Right lobe of liver (tissue), 4 donors: Measurements from ENCODE around the gene CEP164.

Source experiments
- POLR2A ChIP-seq: fragments of 450-650 bp; IDR thresholded peaks from one replicate; pipeline ENCODE4 v1.6.1; 2017; ENCODE audit warnings: antibody characterized with exemption, mild to moderate bottlenecking
- TF ChIP-seq, protein P1 (sequence below), 4 donors: fragments of 200-600 bp in 3 of 4; fragments of 450-650 bp in 1 of 4; IDR thresholded peaks; one replicate each; pipeline versions ENCODE4 v1.5.1 to v1.8.0; 2016 to 2022; ENCODE audit warnings: antibody characterized with exemption in 4 of 4, mild to moderate bottlenecking in 2 of 4
- donor health status: DM: no; HTN: no; CAD: no.
- donor health status: DM: no; HTN: no; CAD: no.
- donor health status: DM: no; HTN: yes; CAD: no.

DNA sequence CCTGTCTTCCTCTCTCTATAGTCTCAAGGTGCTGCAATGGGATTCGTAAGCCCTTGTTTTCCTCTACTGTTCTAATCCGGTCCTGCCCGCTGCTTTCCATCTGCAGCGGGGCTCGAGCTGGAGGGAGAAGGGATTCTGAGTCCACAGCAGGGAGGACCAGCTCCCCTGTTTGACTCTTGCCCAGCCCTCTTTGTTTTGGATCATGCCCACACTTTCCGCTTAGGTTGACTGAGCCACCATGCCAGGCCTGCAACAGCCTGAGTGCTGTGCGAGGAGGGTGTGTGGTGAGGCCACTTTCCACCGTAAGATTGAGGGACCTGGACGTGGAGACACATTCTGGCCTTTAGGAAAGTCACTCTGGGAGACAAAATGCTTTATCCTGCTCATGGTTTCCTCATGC, 58.3 kb downstream of the CEP164 start:
- TF ChIP-seq, protein P1, sequence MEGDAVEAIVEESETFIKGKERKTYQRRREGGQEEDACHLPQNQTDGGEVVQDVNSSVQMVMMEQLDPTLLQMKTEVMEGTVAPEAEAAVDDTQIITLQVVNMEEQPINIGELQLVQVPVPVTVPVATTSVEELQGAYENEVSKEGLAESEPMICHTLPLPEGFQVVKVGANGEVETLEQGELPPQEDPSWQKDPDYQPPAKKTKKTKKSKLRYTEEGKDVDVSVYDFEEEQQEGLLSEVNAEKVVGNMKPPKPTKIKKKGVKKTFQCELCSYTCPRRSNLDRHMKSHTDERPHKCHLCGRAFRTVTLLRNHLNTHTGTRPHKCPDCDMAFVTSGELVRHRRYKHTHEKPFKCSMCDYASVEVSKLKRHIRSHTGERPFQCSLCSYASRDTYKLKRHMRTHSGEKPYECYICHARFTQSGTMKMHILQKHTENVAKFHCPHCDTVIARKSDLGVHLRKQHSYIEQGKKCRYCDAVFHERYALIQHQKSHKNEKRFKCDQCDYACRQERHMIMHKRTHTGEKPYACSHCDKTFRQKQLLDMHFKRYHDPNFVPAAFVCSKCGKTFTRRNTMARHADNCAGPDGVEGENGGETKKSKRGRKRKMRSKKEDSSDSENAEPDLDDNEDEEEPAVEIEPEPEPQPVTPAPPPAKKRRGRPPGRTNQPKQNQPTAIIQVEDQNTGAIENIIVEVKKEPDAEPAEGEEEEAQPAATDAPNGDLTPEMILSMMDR (IDR thresholded peaks at IDR 0.05): no peak
- no peak for TF ChIP-seq POLR2A
